K562 (cell line): Measurements from ENCODE around the gene ARID5B. TPM values are rescaled to one million over a fixed set of nuclear protein-coding genes. Genes with fewer than 3 reads are reported as not detected.

ENCODE experiments used
- CREB5 ChIP-seq: fragments of 250-450 bp; sonication (Bioruptor Pico); IDR thresholded peaks from 2 replicates; pipeline ENCODE4 v1.5.0; 2020; ENCODE audit warnings: mild to moderate bottlenecking
- EHMT2 ChIP-seq: fragments of 450-650 bp; IDR thresholded peaks from 2 replicates; pipeline ENCODE4 v1.6.1; 2018; ENCODE audit warnings: antibody characterized with exemption
- JUND ChIP-seq, 2 experiments: IDR thresholded peaks; 2 replicates in 1 of 2; 3 replicates in 1 of 2; pipeline ENCODE4 v1.6.1; 2011; ENCODE audit warnings: borderline replicate concordance in 2 of 2, low read depth in 2 of 2, low read length in 2 of 2, improper control_type of control experiment in 1 of 2, missing biosample characterization in 1 of 2, missing genetic modification characterization in 1 of 2, missing genetic modification reagents in 1 of 2
- MAX ChIP-seq: sonication (generic); formaldehyde crosslinking; IDR thresholded peaks from 2 replicates; pipeline ENCODE4 v1.9.0; 2022; ENCODE audit warnings: mild to moderate bottlenecking, missing genetic modification reagents
- MLX ChIP-seq, 2 experiments: fragments of 450-650 bp in 1 of 2; sonication (generic) in 1 of 2; formaldehyde crosslinking; conservative IDR thresholded peaks; 2 replicates each; pipeline versions ENCODE4 v1.4.0 to v1.8.1; 2020 to 2022; ENCODE audit warnings: mild to moderate bottlenecking in 1 of 2, missing genetic modification reagents in 1 of 2
- MXD1 ChIP-seq: fragments of 250-450 bp; sonication (Bioruptor Pico); IDR thresholded peaks from 2 replicates; pipeline ENCODE4 v1.8.0; 2021; ENCODE audit warnings: borderline replicate concordance, mild to moderate bottlenecking, moderate library complexity; ENCODE audit not compliant: poor library complexity, severe bottlenecking
- PRDM10 ChIP-seq: fragments of 450-650 bp; IDR thresholded peaks from 2 replicates; pipeline ENCODE4 v1.6.1; 2018; ENCODE audit not compliant: partially characterized antibody
- RBM22 ChIP-seq: fragments of 200-400 bp; formaldehyde crosslinking; IDR thresholded peaks from 2 replicates; pipeline ENCODE4 v1.6.1; 2018; ENCODE audit warnings: low read length, low read depth; ENCODE audit not compliant: poor library complexity, severe bottlenecking
- RNF219 ChIP-seq: fragments of 250-450 bp; sonication (Bioruptor Pico); IDR thresholded peaks from 2 replicates; pipeline ENCODE4 v1.5.0; 2022; ENCODE audit warnings: mild to moderate bottlenecking
- SIN3A ChIP-seq, 2 experiments: fragments of 150-350 bp in 1 of 2; IDR thresholded peaks; 2 replicates each; pipeline ENCODE4 v1.6.1; 2011 to 2016; ENCODE audit warnings: borderline replicate concordance in 2 of 2, low read depth in 2 of 2, low read length in 2 of 2, mild to moderate bottlenecking in 2 of 2, moderate library complexity in 2 of 2; ENCODE audit not compliant: control insufficient read depth in 1 of 2
- TSC22D4 ChIP-seq: fragments of 450-650 bp; IDR thresholded peaks from 2 replicates; pipeline ENCODE4 v1.6.1; 2016; ENCODE audit warnings: missing genetic modification characterization, missing biosample characterization, control low read depth
- USF1 ChIP-seq: sonication (generic); formaldehyde crosslinking; IDR thresholded peaks from 2 replicates; pipeline ENCODE4 v1.9.0; 2022; ENCODE audit warnings: mild to moderate bottlenecking, missing genetic modification reagents
- ZKSCAN3 ChIP-seq: fragments of 250-450 bp; sonication (Bioruptor Pico); IDR thresholded peaks from 2 replicates; pipeline ENCODE4 v1.4.0; 2020
- ZNF57 ChIP-seq: fragments of 450-650 bp; formaldehyde crosslinking; IDR thresholded peaks from 2 replicates; pipeline ENCODE4 v1.4.0; 2020; ENCODE audit warnings: mild to moderate bottlenecking, moderate library complexity
- polyA plus RNA-seq, 8 experiments: library from polyadenylated mRNA; depleted of rRNA in 4 of 8; stranded (reverse) in 5 of 8; unstranded in 3 of 8; fragments of >200 nt; fragmentation: Nextera tagmentation in 2 of 8; fragmentation: Illumina TruSeq in 1 of 8; extraction: Ambion mirVana in 2 of 8; extraction: Trizol in 1 of 8; gene quantifications; 2 replicates each; pipeline versions ENCODE4 v1.2.1 to v1.2.3, GENCODE V29; 2011 to 2014; ENCODE audit warnings: inconsistent platforms in 1 of 8, missing spikeins in 1 of 8
- total RNA-seq, 7 experiments: library from RNA; depleted of rRNA in 6 of 7; stranded (reverse); fragments of >200 nt in 6 of 7; fragmentation: Illumina TruSeq in 2 of 7; extraction: Trizol in 2 of 7; gene quantifications; 2 replicates each; pipeline versions ENCODE4 v1.2.1 to v1.2.3, GENCODE V29; 2011 to 2021; ENCODE audit warnings: low replicate concordance in 1 of 7

ARID5B gene
- total and polyA plus RNA-seq, 9 of the 15 experiments (the other 6 are each of a cell fraction or from before 2014, with no cell fraction given): 0.48 to 1.6 (median 0.80) TPM

- TF ChIP-seq JUND (IDR thresholded peaks at IDR 0.05; ENCODE audit: borderline replicate concordance, low read depth, low read length) (peak; percentile 6; the same call in 1 of the 2 replicates), JUND (tag; IDR thresholded peaks at IDR 0.05; ENCODE audit: borderline replicate concordance, low read depth, low read length) (no peak), MXD1 (CRISPR knock-in tag) (no peak), SIN3A (IDR thresholded peaks at IDR 0.05; ENCODE audit: borderline replicate concordance in 2 of 2, control insufficient read depth in 1 of 2, low read depth in 2 of 2, low read length in 2 of 2) (no peak), USF1 (CRISPR knock-in tag) (peak; percentile 32; the same call in 1 of the 2 replicates), RBM22 (no peak), TSC22D4 (tag) (no peak), ZNF57 (no peak), RNF219 (CRISPR knock-in tag) (no peak), MLX (CRISPR knock-in tag; conservative IDR thresholded peaks at IDR 0.05) (no peak), EHMT2 (0 out of 2 replicates have a peak, but pooled peaks have one; percentile 21), PRDM10 (peak; percentile 94), ZKSCAN3 (no peak), MAX (CRISPR knock-in tag) (0 out of 2 replicates have a peak, but pooled peaks have one; percentile 20), CREB5 (no peak)
These were observed 4.4 kb upstream of the ARID5B start (continued) for GRCh38 chr10:61896854-61897661.
